PC-9 (cell line): ENCODE results near the gene HSPA1A. TPM values are rescaled to one million over a fixed set of nuclear protein-coding genes. Genes with fewer than 3 reads are reported as not detected.
A peak's percentile ranks its signal among the peaks of the same experiment; 100 is the strongest.
"Not testable (repeated sequence)": the region's sequence is repeated elsewhere in the genome, so short reads cannot be mapped to it uniquely, and the experiment has no call there.

Experiments
- BruUV-seq: library from RNA; stranded (reverse); fragments of 400-500 nt; replicated peaks from 2 replicates; lab custom pipeline; 2021; lab: Mats Ljungman, UMichigan
- CTCF ChIA-PET: fragments of 300-600 bp; sonication (Branson Sonifier 250); formaldehyde crosslinking; loops from one replicate; lab custom pipeline; 2022; ENCODE audit warnings: antibody characterized with exemption; lab: Charles Lee
- POLR2A ChIA-PET: fragments of 300-600 bp; sonication (Branson Sonifier 250); formaldehyde crosslinking; loops from one replicate; lab custom pipeline; 2022; ENCODE audit warnings: antibody characterized with exemption; ENCODE audit not compliant: unreplicated experiment; lab: Charles Lee
- DNase-seq, 2 experiments: peaks; one replicate each; pipeline versions ENCODE4 v3.0.0 to v3.0.0-alpha.2; 2015 to 2022; ENCODE audit warnings: mixed read lengths in 1 of 2
- H2AFZ ChIP-seq: fragments of 200-600 bp; sonication (generic); 2 replicates; pipeline ENCODE4 v1.8.1; 2017; ENCODE audit warnings: antibody characterized with exemption
- H3F3A ChIP-seq: fragments of 200-600 bp; sonication (generic); 2 replicates; pipeline ENCODE4 v1.8.1; 2017; ENCODE audit warnings: antibody characterized with exemption, mild to moderate bottlenecking, low read depth; ENCODE audit not compliant: insufficient read depth
- H3K27ac ChIP-seq: fragments of 200-600 bp; sonication (generic); 2 replicates; pipeline ENCODE4 v1.6.1; 2016; ENCODE audit warnings: mixed run types
- H3K27me3 ChIP-seq: fragments of 200-600 bp; sonication (generic); 2 replicates; pipeline ENCODE4 v1.6.1; 2016; ENCODE audit warnings: low read depth, mixed run types; ENCODE audit not compliant: insufficient read depth
- H3K36me3 ChIP-seq: fragments of 200-600 bp; sonication (generic); 2 replicates; pipeline ENCODE4 v1.6.1; 2016; ENCODE audit warnings: low read depth, mixed run types
- H3K4me1 ChIP-seq: fragments of 200-600 bp; sonication (generic); replicated peaks from 2 replicates; pipeline ENCODE4 v1.6.1; 2016; ENCODE audit warnings: mixed run types; ENCODE audit not compliant: insufficient read depth
- H3K4me2 ChIP-seq: fragments of 200-600 bp; sonication (generic); 2 replicates; pipeline ENCODE4 v1.6.1; 2017; ENCODE audit warnings: mixed run types
- H3K4me3 ChIP-seq: fragments of 200-600 bp; sonication (generic); 2 replicates; pipeline ENCODE4 v1.6.1; 2016; ENCODE audit warnings: mixed run types
- H3K79me2 ChIP-seq: fragments of 200-600 bp; sonication (generic); 2 replicates; pipeline ENCODE4 v1.6.1; 2017; ENCODE audit warnings: low read depth, mixed run types
- H3K9me2 ChIP-seq: fragments of 200-600 bp; sonication (generic); 2 replicates; pipeline ENCODE4 v1.8.1; 2017; ENCODE audit warnings: mild to moderate bottlenecking; ENCODE audit not compliant: insufficient read depth
- H3K9me3 ChIP-seq: fragments of 200-600 bp; sonication (generic); 2 replicates; pipeline ENCODE4 v1.8.1; 2016; ENCODE audit warnings: low read depth; ENCODE audit not compliant: insufficient read depth
- H4K20me1 ChIP-seq: fragments of 200-600 bp; sonication (generic); 2 replicates; pipeline ENCODE4 v1.8.1; 2017; ENCODE audit not compliant: insufficient read depth
- CTCF ChIP-seq: fragments of 200-600 bp; sonication (generic); conservative IDR thresholded peaks from 2 replicates; pipeline ENCODE4 v1.6.1; 2017; ENCODE audit warnings: mixed run types, antibody characterized with exemption, mild to moderate bottlenecking, moderate library complexity
- EZH2 ChIP-seq: fragments of 200-600 bp; sonication (generic); IDR thresholded peaks from 2 replicates; pipeline ENCODE4 v1.8.0; 2017; ENCODE audit warnings: antibody characterized with exemption, low read depth
- intact Hi-C: fragments of 100-400 bp; cut with micrococcal nuclease; formaldehyde crosslinking; loops from one replicate; pipeline ENCODE4 v1.10.0; 2022; ENCODE audit not compliant: unreplicated experiment
- total RNA-seq: library from RNA; stranded (reverse); gene quantifications from 2 replicates; pipeline ENCODE4 v1.2.3, GENCODE V29; 2021

Gene HSPA1A
- total RNA-seq, 1 experiment from 2014 or later: 385 TPM

GRCh38 chr6:31864123-31864562, 48.8 kb downstream of the HSPA1A start:
- Histone ChIP-seq H3K27ac (peak overlapping the region; percentile 70), H3K4me1 (peaks cover 23% of the 10 kb centered on the region), H3K4me2 (peak overlapping the region; percentile 79), H3F3A (peaks cover 22% of the 10 kb centered on the region), H3K4me3 (peak overlapping the region; percentile 57; the same call in 1 of the 2 replicates), H2AFZ (peak overlapping the region; percentile 78)
- ChIA-PET CTCF (interaction anchor here (0.6 to 1.2 kb wide), 2 partner anchors 91 to 190 kb away, joined by 3 read pairs; no protein-coding TSS in a partner anchor), POLR2A (interaction anchor here (0.6 kb wide), 1 partner anchor 1107 kb away, joined by 3 read pairs; no protein-coding TSS in a partner anchor)
- H4K20me1 ChIP-seq, H3K9me2 ChIP-seq, BruUV-seq, H3K9me3 ChIP-seq, intact Hi-C loops, H3K36me3 ChIP-seq, H3K79me2 ChIP-seq, DNase-seq, H3K27me3 ChIP-seq: not testable (repeated sequence)
- 0 out of 2 replicates have a peak, but pooled peaks have one; percentile 15 for TF ChIP-seq CTCF

GRCh38 chr6:31864818-31865204, 49.5 kb downstream of the HSPA1A start:
- H4K20me1 ChIP-seq: no peaks in the 10 kb centered on the region
- H3K79me2 ChIP-seq: no peaks in the 10 kb centered on the region
- no peak for TF ChIP-seq EZH2
- no peak for TF ChIP-seq CTCF
- H3K9me2 ChIP-seq: no peaks in the 10 kb centered on the region
- H3K9me3 ChIP-seq: no peaks in the 10 kb centered on the region
- peak overlapping the region; percentile 17 for H3K4me2 ChIP-seq
- no peaks in the 10 kb centered on the region for H3K36me3 ChIP-seq
- DNase-seq: no peak
- CTCF ChIA-PET: no interaction called here
- peaks cover 22% of the 10 kb centered on the region for H3F3A ChIP-seq
- BruUV-seq: no TSS peak
- intact Hi-C loops: no loop called here
- no peak overlapping the region for H3K4me3 ChIP-seq
- no peak overlapping the region for H3K27ac ChIP-seq
- POLR2A ChIA-PET: interaction anchor here (0.6 to 0.7 kb wide), 2 partner anchors 219 to 228 kb away, joined by 4 read pairs; no protein-coding TSS in a partner anchor
- no peak overlapping the region for H2AFZ ChIP-seq
- H3K4me1 ChIP-seq: peaks cover 23% of the 10 kb centered on the region
- H3K27me3 ChIP-seq: no peaks in the 10 kb centered on the region

- CTCF ChIA-PET: no interaction called here
- BruUV-seq: no TSS peak
- Histone ChIP-seq H2AFZ (no peak overlapping the region), H3K4me2 (peak overlapping the region; percentile 17), H3F3A (peaks cover 22% of the 10 kb centered on the region), H3K9me3 (no peaks in the 10 kb centered on the region), H3K79me2 (no peaks in the 10 kb centered on the region), H3K4me3 (no peak overlapping the region), H3K9me2 (no peaks in the 10 kb centered on the region), H3K27ac (no peak overlapping the region), H3K27me3 (no peaks in the 10 kb centered on the region), H3K4me1 (peaks cover 23% of the 10 kb centered on the region), H4K20me1 (no peaks in the 10 kb centered on the region), H3K36me3 (no peaks in the 10 kb centered on the region)
- POLR2A ChIA-PET: interaction anchor here (0.6 to 0.7 kb wide), 2 partner anchors 218 to 229 kb away, joined by 4 read pairs; no protein-coding TSS in a partner anchor
- intact Hi-C loops: no loop called here
- no peak for DNase-seq
- TF ChIP-seq EZH2: no peak
- no peak for TF ChIP-seq CTCF
Measured at GRCh38 chr6:31865205-31866118, 50.1 kb downstream of the HSPA1A start.

Other genes with a start within 250 kb of the HSPA1A start
- gene LTA, start 243.3 kb upstream of the HSPA1A start, total RNA-seq: not detected in 2 replicates
- not detected in 2 replicates for gene TNF, start 240.0 kb upstream of the HSPA1A start, total RNA-seq
- 0.63 TPM in 1 of 2 replicates, not detected in the other for gene LTB, start 233.1 kb upstream of the HSPA1A start, total RNA-seq
- gene LST1, start 229.3 kb upstream of the HSPA1A start, total RNA-seq: 1.6 TPM in 2 replicates
- not detected in 2 replicates for gene NCR3, start 222.5 kb upstream of the HSPA1A start, total RNA-seq
- not detected in 2 replicates for gene AIF1, start 200.3 kb upstream of the HSPA1A start, total RNA-seq
- 182 and 192 TPM in 2 replicates for gene PRRC2A, start 194.8 kb upstream of the HSPA1A start, total RNA-seq
- 336 and 358 TPM in 2 replicates for gene BAG6, start 162.9 kb upstream of the HSPA1A start, total RNA-seq
- gene APOM, start 159.6 kb upstream of the HSPA1A start, total RNA-seq: 2.7 and 2.9 TPM in 2 replicates
- 17.2 and 17.8 TPM in 2 replicates for gene C6orf47, start 154.8 kb upstream of the HSPA1A start, total RNA-seq
- gene GPANK1, start 150.5 kb upstream of the HSPA1A start, total RNA-seq: 11.5 and 13.0 TPM in 2 replicates
- 152 and 173 TPM in 2 replicates for gene CSNK2B, start 149.5 kb upstream of the HSPA1A start, total RNA-seq
- gene LY6G5B, start 145.6 kb upstream of the HSPA1A start, total RNA-seq: 20.9 and 24.0 TPM in 2 replicates
- gene LY6G5C, start 134.5 kb upstream of the HSPA1A start, total RNA-seq: 2.6 and 3.7 TPM in 2 replicates
- gene ABHD16A, start 112.2 kb upstream of the HSPA1A start, total RNA-seq: 31.3 and 35.2 TPM in 2 replicates
- gene LY6G6F, start 108.7 kb upstream of the HSPA1A start, total RNA-seq: not detected in 2 replicates
- not detected in 2 replicates for gene LY6G6D, start 100.2 kb upstream of the HSPA1A start, total RNA-seq
- gene LY6G6C, start 93.8 kb upstream of the HSPA1A start, total RNA-seq: 1.2 and 2.1 TPM in 2 replicates
- gene MPIG6B, start 92.2 kb upstream of the HSPA1A start, total RNA-seq: 0.43 and 0.59 TPM in 2 replicates
- gene DDAH2, start 86.2 kb upstream of the HSPA1A start, total RNA-seq: 58.3 and 99.6 TPM in 2 replicates
- gene CLIC1, start 79.0 kb upstream of the HSPA1A start, total RNA-seq: 546 and 599 TPM in 2 replicates
- gene MSH5, start 75.5 kb upstream of the HSPA1A start, total RNA-seq: 50.0 and 68.8 TPM in 2 replicates
- 11.1 and 16.9 TPM in 2 replicates for gene SAPCD1, start 52.9 kb upstream of the HSPA1A start, total RNA-seq
- gene VWA7, start 38.2 kb upstream of the HSPA1A start, total RNA-seq: 6.0 and 9.6 TPM in 2 replicates
- 99.6 and 124 TPM in 2 replicates for gene VARS1, start 19.8 kb upstream of the HSPA1A start, total RNA-seq
- gene LSM2, start 8.6 kb upstream of the HSPA1A start, total RNA-seq: 67.5 and 74.3 TPM in 2 replicates
- gene HSPA1L, start 260 bp upstream of the HSPA1A start, total RNA-seq: 2.3 and 2.6 TPM in 2 replicates
- gene HSPA1B, start 12.2 kb downstream of the HSPA1A start, total RNA-seq: 334 and 340 TPM in 2 replicates
- 23.1 and 23.4 TPM in 2 replicates for gene NEU1, start 47.3 kb downstream of the HSPA1A start, total RNA-seq
- gene SLC44A4, start 63.5 kb downstream of the HSPA1A start, total RNA-seq: 44.4 and 44.9 TPM in 2 replicates
- gene EHMT2, start 82.2 kb downstream of the HSPA1A start, total RNA-seq: 57.3 and 68.3 TPM in 2 replicates
- gene ZBTB12, start 86.5 kb downstream of the HSPA1A start, total RNA-seq: 16.2 and 20.3 TPM in 2 replicates
- 0.96 and 2.4 TPM in 2 replicates for gene C2, start 112.2 kb downstream of the HSPA1A start, total RNA-seq
- 22.6 and 25.5 TPM in 2 replicates for gene CFB, start 130.6 kb downstream of the HSPA1A start, total RNA-seq
- 43.0 and 50.8 TPM in 2 replicates for gene NELFE, start 143.4 kb downstream of the HSPA1A start, total RNA-seq
- gene SKIC2, start 143.6 kb downstream of the HSPA1A start, total RNA-seq: 67.9 and 86.0 TPM in 2 replicates
- gene DXO, start 156.6 kb downstream of the HSPA1A start, total RNA-seq: 24.5 and 36.0 TPM in 2 replicates
- gene C4A, start 166.5 kb downstream of the HSPA1A start, total RNA-seq: 7.0 and 9.3 TPM in 2 replicates
- 7.5 and 8.3 TPM in 2 replicates for gene C4B, start 199.3 kb downstream of the HSPA1A start, total RNA-seq
- 0.33 TPM in 1 of 2 replicates, not detected in the other for gene CYP21A2, start 222.9 kb downstream of the HSPA1A start, total RNA-seq